Measurements from ENCODE around the gene NUP58.

NUP58 gene

DNA sequence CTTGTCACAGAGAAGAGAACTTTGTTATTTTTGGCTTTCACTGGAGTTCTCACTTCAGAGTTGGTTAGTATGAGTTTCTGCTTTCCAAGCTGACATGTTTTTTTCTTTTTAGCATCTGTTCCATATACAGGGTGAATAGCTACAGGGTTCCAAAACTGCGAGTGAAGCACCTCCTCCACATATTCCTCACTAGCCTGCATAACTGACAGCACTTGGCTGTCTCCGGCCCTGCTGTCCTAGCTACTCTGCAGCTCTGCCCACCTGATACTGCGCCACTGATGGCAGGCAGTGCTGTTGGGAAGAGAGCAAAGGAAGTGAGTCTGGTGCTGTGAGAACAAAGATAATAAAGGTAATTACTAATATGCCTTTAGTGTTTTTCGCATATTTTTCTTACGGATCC is 77.1 kb downstream of the NUP58 start:
- DNase-seq, result no peak

DNA sequence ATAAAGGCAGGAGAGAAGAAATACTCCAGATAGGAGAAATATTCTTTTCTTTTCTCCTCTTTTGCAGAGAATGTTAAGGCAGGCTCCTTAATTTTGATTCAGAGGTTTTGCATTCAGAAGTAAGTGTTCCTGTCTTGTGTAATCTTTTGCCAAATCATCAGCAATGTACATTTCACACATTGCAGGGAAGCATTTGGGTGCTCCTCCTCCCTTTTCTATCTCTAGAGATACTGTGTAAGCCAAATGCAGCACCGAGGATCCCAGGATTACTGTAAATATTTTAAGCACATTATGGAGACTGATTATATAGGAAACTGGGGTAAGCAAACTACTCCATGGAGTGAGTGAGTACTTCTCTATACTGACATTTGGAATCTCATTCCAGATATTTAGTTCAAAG is 77.6 kb downstream of the NUP58 start:
- DNase-seq, result no peak

DNA sequence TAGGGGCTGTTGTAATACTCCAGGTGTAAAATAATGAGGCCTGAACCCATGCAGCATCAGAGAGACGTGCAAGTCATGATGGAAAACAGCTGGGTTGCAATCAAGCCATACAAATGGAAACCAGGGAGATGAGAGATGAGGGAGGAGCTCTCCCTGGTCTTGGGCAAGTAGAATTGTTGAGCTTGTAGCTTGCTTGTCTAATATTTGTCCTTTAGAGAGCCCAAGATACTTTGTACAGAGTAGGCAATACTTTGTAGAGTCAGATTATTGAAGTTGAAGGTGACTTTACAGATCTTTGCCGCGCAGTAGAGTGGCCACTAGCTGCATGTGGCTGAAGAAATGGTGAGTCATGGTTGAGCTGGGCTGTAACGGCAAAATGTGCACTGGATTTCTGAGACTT is 78.7 kb downstream of the NUP58 start:
- DNase-seq, result no peak

DNA sequence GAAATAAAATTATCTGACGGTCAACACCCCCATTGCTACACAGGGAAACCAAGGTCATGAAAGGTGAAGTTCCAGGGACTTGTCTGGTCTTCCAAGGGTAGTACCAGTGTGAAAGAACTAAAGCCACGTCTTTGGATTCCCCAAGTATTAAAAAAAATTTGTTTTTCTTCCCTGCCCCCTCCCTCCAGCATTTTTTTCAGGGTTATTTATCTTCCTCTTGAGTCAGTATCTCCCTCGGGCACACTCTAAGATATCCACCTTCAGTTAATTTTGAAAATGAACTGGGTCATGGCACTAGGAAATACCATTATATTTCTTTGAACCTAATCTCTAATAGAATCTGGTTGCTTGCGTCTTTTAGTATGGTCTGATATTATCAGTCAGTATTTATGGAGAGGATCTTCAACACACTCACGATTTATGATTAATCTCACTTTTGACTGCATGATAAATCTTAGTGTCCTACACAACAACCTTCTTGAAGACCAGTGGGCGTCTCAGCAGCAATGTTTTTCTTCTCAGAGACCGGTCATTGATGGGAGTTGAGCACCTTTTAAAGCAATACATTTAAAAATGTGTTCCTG is 79.4 kb downstream of the NUP58 start:
- no peak for DNase-seq

DNA sequence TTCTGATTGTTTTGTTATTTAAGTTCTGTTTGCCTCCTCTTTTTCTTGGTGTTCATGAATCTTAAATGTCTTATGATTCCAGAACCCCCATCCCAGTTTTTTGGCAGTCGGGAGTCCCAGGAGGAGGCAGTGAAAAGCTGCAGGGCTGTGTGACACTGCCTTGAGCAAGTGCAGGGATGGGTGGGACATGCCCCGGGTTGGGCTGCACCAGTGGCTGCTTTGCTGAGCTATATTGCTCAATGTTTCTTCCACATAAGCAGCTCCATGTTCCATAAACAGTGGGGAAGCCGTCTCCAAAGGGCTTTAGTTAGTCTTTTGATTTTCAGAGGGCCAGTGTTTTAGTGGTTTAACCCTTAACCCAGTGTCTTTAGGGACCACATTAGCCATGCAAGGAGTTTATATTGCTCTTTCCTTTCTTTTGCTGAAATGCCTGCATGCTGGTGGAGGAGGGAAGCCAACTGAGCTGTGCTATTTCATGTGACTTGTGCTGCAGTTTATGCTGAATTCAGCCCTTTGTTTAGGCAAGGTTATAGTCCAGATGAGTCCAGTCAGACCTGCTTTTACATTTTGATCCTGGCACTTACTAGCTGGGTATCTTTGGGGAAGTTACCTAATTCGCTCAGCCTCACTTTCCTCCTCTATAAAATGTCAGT is 83.5 kb downstream of the NUP58 start:
- DNase-seq, result no peak

DNA sequence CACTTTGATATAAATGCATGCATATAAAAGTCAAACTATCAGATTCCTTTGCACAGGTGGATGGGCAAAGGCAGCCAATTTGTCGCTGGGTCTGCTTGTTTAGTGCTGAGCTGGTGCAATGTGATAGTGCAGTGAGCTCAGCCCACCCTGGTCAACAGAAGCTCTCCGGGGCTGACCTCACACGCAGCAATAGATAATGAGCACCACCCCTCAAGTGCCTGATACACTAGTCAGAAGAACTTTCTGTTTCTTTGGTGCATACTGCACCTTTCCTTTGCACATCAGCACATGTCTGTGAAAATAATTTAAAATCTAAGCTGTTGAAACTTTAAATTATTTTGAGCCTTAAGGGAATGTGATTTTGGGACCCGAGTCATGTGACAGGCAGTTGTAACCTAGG is 90.5 kb downstream of the NUP58 start:
- no peak for DNase-seq
